ENCODE data around the gene FAM120B.

DNA sequence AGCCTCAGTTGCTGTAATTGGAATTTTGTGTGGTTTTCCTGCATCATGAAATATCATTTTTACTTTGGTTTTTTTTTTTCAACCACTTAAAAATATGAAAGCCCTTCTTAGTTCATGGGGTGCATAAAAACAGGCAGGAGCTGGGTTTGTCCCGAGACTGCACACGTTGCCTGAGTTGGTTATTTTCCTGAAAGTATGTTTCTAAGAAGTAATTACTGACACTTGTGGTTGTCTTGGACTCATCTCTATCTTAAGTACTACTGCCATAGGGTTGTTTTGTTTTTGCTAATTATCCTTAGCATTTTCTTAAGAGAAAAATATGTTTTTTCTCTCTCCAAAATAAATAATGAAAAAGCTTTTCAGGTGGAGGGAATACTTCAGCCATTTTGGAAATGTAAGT, 40.1 kb downstream of the FAM120B start:
- TF ChIP-seq POLR2AphosphoS5 (IDR thresholded peaks at IDR 0.05; ENCODE audit: low read depth, low read length) (no peak), POLR2A (IDR thresholded peaks at IDR 0.05; ENCODE audit: low read depth, low read length) (no peak), PAX5 (IDR thresholded peaks at IDR 0.05; ENCODE audit: insufficient read depth, low read length, severe bottlenecking) (no peak)
